HG03039 (cell line): ENCODE measurements around the gene UTP18.
"Not testable (repeated sequence)": the region's sequence is repeated elsewhere in the genome, so short reads cannot be mapped to it uniquely, and the experiment has no call there.

Experiments
- ATAC-seq: cut with Tn5 transposase; IDR thresholded peaks from one replicate; pipeline ENCODE4 v1.9.1; 2021; ENCODE audit warnings: mild to moderate bottlenecking, moderate library complexity; ENCODE audit not compliant: unreplicated experiment

UTP18 gene

DNA sequence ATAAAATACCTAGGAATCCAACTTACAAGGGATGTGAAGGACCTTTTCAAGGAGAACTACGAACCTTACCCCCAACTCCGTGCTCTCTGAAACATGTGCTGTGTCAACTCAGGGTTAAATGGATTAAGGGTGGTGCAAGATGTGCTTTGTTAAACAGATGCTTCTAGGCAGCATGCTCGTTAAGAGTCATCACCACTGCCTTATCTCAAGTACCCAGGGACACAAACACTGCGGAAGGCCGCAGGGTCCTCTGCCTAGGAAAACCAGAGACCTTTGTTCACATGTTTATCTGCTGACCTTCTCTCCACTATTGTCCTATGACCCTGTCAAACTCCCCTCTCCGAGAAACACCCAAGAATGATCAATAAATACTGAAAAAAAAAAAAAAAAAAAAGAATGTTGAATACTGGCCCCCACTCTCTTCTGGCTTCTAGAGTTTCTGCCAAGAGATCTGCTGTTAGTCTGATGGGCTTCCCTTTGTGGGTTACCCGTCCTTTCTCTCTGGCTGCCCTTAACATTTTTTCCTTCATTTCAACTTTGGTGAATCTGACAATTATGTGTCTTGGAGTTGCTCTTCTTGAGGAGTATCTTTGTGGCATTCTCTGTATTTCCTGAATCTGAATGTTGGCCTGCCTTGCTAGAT, 70.6 kb downstream of the UTP18 start:
- not testable (repeated sequence) for ATAC-seq

DNA sequence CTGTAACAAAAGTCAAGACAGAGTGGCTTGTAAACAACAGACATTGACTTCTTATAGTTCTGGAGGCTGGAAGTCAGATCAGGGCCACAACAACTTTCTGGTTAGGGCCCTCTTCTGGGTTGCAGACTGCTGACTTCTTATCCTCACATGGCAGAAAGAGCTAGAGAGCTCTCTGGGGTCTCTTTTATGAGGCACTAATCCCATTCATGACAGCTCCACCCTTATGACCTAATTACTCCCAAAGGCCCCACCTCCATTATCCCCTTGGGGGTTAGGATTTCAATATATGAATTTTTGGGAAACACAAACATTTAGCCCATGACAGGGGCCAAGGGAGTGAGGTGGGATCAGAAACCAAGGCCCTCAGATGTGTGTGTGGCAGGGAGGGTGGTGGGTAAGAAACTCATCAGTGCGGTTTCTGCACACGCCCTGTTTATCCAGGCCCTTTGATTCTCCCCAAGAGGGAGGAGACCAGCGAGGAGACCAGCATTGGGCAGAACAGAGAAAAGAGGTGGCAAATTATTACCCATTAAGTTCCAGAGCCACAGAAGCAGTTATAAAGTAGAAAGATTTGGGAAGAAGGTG, 74.8 kb downstream of the UTP18 start:
- no peak for ATAC-seq

DNA sequence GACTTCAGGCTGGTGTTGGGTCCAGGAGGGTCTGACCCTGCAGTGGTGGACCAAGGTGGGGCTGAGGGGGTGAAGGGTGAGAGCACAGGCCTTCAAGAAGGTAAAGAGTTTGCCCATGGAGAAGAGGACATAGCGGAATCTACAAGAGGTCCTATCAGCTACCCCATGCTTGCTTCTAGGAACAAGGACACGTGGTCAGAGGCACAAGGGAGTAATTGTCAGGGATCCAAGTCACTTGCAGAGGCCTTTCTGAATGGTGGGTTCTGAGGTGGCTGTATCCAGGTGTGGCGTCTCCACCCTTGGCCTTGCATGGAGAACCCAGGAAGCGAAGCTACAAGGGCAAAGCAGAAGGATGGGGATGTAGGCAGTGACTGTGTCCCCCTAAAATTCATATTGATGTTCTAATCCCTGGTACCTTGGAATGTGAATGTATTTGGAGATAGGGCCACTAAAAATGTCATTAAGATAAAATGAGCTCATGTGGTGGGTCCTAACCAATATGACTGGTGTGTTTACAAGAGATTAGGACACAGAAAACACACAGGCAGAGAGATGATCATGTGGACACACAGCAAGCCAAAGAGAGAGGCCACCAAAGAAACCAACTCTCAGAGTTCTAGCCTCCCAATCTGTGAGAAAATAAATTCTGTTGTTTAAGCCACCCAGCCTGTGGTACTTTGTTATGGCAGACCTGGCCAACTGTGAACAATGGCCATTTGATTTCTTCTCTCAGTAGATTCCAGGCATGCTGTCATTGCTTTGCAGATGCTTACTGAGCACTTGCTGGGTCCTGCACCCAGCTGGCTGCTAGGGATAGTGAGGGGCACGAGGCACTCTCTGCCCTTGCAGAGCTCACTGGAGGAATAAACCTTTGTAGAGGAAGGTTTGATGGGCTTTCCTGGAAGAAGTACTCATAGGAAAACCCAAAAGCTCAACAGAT, 75.8 kb downstream of the UTP18 start:
- no peak for ATAC-seq

DNA sequence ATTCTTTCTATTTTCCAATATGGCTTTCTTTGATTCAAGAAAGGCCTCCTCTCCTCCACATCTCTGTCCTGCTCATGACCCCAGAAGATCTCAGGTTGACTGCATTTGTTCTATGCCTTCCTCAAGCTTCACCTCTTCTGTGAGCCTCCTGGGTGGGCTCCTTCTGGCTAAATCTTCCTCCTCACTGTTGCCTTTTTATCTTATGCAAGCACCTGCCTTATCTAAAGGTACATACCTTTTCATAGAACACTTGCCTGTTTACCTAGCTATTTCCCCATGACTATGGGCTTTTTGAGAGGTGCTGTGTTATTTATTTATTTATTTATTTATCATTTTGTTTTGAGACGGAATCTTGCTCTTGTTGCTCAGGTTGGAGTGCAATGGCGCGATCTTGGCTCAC, 81.1 kb downstream of the UTP18 start:
- no peak for ATAC-seq

DNA sequence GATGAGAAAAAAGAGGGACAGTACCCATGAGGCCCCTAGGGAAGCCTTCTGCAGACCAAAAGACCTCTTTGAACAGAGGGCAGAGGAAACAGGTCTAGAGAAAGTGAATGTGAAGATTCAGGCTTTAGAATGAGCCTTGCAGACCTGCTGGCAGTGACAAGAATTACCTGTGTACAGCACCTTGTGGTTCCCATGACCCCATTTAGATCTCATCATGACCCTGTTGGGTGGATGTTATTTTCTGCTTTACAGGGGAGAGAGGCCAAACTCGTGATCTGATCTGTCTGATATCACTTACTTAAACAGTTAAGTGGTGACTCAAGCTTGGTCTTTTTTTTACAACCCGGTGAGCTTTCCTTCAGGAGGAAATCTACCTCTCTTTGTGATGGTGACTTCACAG, 81.9 kb downstream of the UTP18 start:
- ATAC-seq: no peak

DNA sequence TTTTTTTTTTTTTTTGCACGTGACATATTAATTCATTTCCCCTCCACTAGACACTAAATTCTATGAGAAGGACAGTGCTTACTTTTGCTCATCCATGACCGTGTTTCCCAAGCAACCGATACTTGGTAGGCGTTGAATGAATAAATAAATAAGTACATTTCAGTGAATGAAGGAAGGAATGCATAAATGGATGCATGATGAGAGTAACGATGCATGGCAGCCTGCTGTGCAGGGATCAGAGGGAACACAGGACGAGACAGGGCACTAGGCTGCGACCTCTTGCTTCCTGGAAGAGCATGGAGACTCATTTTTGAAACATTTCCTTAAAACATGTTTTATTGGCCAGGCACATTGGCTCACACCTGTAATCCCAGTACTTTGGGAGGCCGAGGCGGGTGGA, 84.2 kb downstream of the UTP18 start:
- no peak for ATAC-seq

DNA sequence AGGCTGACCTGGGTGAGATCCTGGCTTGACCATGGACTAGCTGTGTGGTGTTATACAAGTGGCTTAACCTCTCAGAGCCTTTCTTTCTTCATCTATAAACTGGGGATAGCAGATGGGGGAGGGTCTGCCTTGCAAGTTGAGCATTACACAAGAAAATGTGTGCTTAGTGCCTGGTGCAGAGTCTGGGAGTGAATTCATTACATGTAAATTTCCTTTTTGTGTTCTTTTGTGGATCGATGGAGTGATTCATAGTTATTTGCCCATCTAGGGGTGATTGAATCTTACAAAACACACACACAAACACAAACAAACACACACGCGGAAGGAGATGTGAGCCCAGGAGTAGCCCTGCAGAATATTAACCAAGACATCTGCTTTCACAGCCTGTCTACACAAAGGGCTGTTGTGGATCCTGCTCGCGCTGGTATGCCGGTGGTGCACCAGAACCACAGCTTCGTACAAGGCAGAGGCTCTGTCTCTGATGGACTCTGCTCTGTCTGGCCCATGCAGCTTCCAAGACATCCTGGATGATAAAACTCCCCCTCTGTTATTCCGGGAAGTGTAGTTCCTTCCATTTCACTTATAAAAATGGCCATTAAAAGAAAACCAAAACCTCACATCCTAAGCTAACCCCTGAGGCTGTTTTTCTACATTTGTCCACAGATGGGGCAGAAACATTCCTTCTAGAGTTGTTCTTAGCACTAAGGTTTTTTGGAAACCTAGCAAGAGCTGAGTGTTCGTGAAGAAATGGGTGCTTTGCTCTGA, 86.1 kb downstream of the UTP18 start:
- no peak for ATAC-seq
